Caco-2 (cell line): ENCODE results near the gene ATP7A. TPM values are rescaled to one million over a fixed set of nuclear protein-coding genes. Genes with fewer than 3 reads are reported as not detected.

Experiments used
- BruUV-seq: library from RNA; stranded (reverse); fragments of 400-500 nt; replicated peaks from 2 replicates; lab custom pipeline; 2021; lab: Mats Ljungman, UMichigan
- CTCF ChIA-PET: fragments of 300-600 bp; sonication (Branson Sonifier 250); formaldehyde crosslinking; loops from one replicate; lab custom pipeline; 2022; ENCODE audit warnings: antibody characterized with exemption; lab: Charles Lee
- POLR2A ChIA-PET: fragments of 300-600 bp; sonication (Branson Sonifier 250); formaldehyde crosslinking; loops from one replicate; lab custom pipeline; 2022; ENCODE audit warnings: antibody characterized with exemption; lab: Charles Lee
- DNase-seq, 2 experiments: peaks; one replicate each; pipeline versions ENCODE4 v3.0.0 to v3.0.0-alpha.2; 2020 to 2022
- H3K27me3 ChIP-seq: replicated peaks from 2 replicates; pipeline ENCODE4 v1.6.0; 2011; ENCODE audit warnings: low read length; ENCODE audit not compliant: control insufficient read depth, insufficient read depth
- H3K36me3 ChIP-seq: 2 replicates; pipeline ENCODE4 v1.5.1; 2011; ENCODE audit warnings: low read length; ENCODE audit not compliant: control insufficient read depth, insufficient read depth
- H3K4me1 ChIP-seq: fragments of 250-450 bp; sonication (Bioruptor Pico); 2 replicates; pipeline ENCODE4 v1.5.1; 2020; ENCODE audit warnings: mild to moderate bottlenecking
- H3K4me3 ChIP-seq: 2 replicates; pipeline ENCODE4 v1.5.1; 2011; ENCODE audit warnings: low read depth, mild to moderate bottlenecking, control low read depth, low read length
- H3K9me3 ChIP-seq: fragments of 250-450 bp; sonication (Bioruptor Pico); 2 replicates; pipeline ENCODE4 v1.5.1; 2020; ENCODE audit warnings: mild to moderate bottlenecking, moderate library complexity
- H3K27ac Mint-ChIP-seq: one replicate; pipeline ENCODE4 v1.8.0; 2022; ENCODE audit warnings: mixed read lengths; ENCODE audit not compliant: unreplicated experiment
- H3K27me3 Mint-ChIP-seq: one replicate; pipeline ENCODE4 v1.8.0; 2022; ENCODE audit warnings: mixed read lengths; ENCODE audit not compliant: insufficient read depth, unreplicated experiment
- H3K36me3 Mint-ChIP-seq: one replicate; pipeline ENCODE4 v1.8.0; 2022; ENCODE audit warnings: mild to moderate bottlenecking, mixed read lengths; ENCODE audit not compliant: insufficient read depth, unreplicated experiment
- H3K4me1 Mint-ChIP-seq: one replicate; pipeline ENCODE4 v1.8.0; 2022; ENCODE audit warnings: low read depth, mixed read lengths; ENCODE audit not compliant: unreplicated experiment
- H3K4me3 Mint-ChIP-seq: one replicate; pipeline ENCODE4 v1.8.0; 2022; ENCODE audit warnings: mild to moderate bottlenecking, moderate library complexity, mixed read lengths; ENCODE audit not compliant: unreplicated experiment
- H3K9me3 Mint-ChIP-seq: one replicate; pipeline ENCODE4 v1.8.0; 2022; ENCODE audit warnings: mixed read lengths; ENCODE audit not compliant: unreplicated experiment
- intact Hi-C: fragments of 100-400 bp; cut with micrococcal nuclease; formaldehyde crosslinking; loops from one replicate; pipeline ENCODE4 v1.10.0; 2022; ENCODE audit not compliant: unreplicated experiment
- total RNA-seq: library from RNA; stranded (reverse); gene quantifications from 2 replicates; pipeline ENCODE4 v1.2.3, GENCODE V29; 2022
- TF ChIP-seq, protein P1 (sequence below), 2 experiments: fragments of 200-600 bp in 1 of 2; IDR thresholded peaks; 1 replicate in 1 of 2; 2 replicates in 1 of 2; pipeline versions ENCODE4 v1.5.1 to v1.8.0; 2011 to 2022; ENCODE audit warnings: antibody characterized with exemption in 1 of 2, control low read depth in 1 of 2, inconsistent platforms in 1 of 2, low read depth in 1 of 2, low read length in 1 of 2, mild to moderate bottlenecking in 1 of 2, moderate library complexity in 1 of 2; ENCODE audit not compliant: insufficient read depth in 1 of 2, severe bottlenecking in 1 of 2, unreplicated experiment in 1 of 2

ATP7A gene
- total RNA-seq, 1 experiment from 2014 or later = 3.1 TPM

DNA sequence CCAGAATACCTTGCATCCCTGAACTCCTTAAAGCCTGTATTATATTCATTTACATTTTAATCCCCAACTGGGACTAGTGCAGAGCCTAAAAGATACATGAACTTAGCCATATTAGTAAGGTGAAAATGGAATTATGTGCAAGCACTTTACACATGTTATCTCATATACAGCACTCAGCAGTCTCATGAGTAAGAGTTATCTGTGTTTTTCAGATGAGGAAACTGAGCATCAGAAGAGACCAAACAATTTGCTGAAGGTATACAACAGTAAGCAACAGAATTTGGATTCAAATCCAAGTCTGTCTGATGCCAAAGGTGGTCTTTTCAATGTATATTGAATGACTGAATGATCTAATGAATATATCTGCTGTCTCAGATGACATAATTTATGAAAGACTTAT is 12.3 kb downstream of the ATP7A start:
- Mint-ChIP-seq H3K27ac (no peak overlapping the region), H3K9me3 (no peaks in the 10 kb centered on the region), H3K4me3 (no peak overlapping the region), H3K4me1 (no peaks in the 10 kb centered on the region), H3K27me3 (no peaks in the 10 kb centered on the region), H3K36me3 (no peaks in the 10 kb centered on the region)
- intact Hi-C loops = no loop called here
- H3K9me3 ChIP-seq = no peaks in the 10 kb centered on the region
- H3K4me1 ChIP-seq = no peaks in the 10 kb centered on the region
- POLR2A ChIA-PET = no interaction called here
- TF ChIP-seq, protein P1, sequence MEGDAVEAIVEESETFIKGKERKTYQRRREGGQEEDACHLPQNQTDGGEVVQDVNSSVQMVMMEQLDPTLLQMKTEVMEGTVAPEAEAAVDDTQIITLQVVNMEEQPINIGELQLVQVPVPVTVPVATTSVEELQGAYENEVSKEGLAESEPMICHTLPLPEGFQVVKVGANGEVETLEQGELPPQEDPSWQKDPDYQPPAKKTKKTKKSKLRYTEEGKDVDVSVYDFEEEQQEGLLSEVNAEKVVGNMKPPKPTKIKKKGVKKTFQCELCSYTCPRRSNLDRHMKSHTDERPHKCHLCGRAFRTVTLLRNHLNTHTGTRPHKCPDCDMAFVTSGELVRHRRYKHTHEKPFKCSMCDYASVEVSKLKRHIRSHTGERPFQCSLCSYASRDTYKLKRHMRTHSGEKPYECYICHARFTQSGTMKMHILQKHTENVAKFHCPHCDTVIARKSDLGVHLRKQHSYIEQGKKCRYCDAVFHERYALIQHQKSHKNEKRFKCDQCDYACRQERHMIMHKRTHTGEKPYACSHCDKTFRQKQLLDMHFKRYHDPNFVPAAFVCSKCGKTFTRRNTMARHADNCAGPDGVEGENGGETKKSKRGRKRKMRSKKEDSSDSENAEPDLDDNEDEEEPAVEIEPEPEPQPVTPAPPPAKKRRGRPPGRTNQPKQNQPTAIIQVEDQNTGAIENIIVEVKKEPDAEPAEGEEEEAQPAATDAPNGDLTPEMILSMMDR (IDR thresholded peaks at IDR 0.05; ENCODE audit: insufficient read depth in 1 of 2, low read depth in 1 of 2, low read length in 1 of 2, severe bottlenecking in 1 of 2, unreplicated experiment in 1 of 2) = no peak
- no TSS peak for BruUV-seq
- no peak overlapping the region for H3K4me3 ChIP-seq
- CTCF ChIA-PET = no interaction called here
- no peaks in the 10 kb centered on the region for H3K27me3 ChIP-seq
- no peaks in the 10 kb centered on the region for H3K36me3 ChIP-seq
- DNase-seq = no peak

DNA sequence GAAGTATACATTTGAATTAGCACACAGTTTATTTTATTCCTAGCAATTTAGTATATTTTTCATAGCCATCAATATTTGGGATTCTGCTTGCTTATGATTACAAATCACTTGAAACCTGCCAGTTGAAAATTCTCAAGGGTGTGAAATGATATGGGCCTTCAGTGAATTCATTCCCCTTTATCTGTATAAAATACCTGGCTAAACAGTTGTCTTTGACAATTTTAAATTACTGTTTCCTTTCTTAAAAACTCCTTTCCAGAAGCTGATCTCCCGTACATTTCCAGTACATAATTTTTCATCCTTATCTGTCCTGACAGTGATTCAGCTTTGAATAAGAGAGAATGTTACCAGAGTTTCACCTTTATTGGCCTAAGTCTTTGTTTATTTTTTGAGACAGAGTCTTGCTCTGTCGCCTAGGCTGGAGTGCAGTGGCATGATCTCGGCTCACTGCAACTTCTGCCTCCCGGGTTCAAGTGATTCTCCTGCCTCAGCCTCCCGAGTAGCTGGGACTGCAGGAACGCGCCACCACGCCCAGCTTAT is 13.9 kb downstream of the ATP7A start:
- ChIA-PET CTCF (no interaction called here), POLR2A (no interaction called here)
- H3K36me3 Mint-ChIP-seq = no peaks in the 10 kb centered on the region
- no peaks in the 10 kb centered on the region for H3K4me1 Mint-ChIP-seq
- no peaks in the 10 kb centered on the region for H3K9me3 ChIP-seq
- H3K4me3 ChIP-seq = no peak overlapping the region
- no peaks in the 10 kb centered on the region for H3K9me3 Mint-ChIP-seq
- H3K27me3 ChIP-seq = no peaks in the 10 kb centered on the region
- H3K4me1 ChIP-seq = no peaks in the 10 kb centered on the region
- no peak overlapping the region for H3K27ac Mint-ChIP-seq
- DNase-seq = no peak
- no peaks in the 10 kb centered on the region for H3K27me3 Mint-ChIP-seq
- TF ChIP-seq, protein P1 (IDR thresholded peaks at IDR 0.05; ENCODE audit: insufficient read depth in 1 of 2, low read depth in 1 of 2, low read length in 1 of 2, severe bottlenecking in 1 of 2, unreplicated experiment in 1 of 2) = no peak
- no peaks in the 10 kb centered on the region for H3K36me3 ChIP-seq
- intact Hi-C loops = no loop called here
- no peak overlapping the region for H3K4me3 Mint-ChIP-seq
- no TSS peak for BruUV-seq

DNA sequence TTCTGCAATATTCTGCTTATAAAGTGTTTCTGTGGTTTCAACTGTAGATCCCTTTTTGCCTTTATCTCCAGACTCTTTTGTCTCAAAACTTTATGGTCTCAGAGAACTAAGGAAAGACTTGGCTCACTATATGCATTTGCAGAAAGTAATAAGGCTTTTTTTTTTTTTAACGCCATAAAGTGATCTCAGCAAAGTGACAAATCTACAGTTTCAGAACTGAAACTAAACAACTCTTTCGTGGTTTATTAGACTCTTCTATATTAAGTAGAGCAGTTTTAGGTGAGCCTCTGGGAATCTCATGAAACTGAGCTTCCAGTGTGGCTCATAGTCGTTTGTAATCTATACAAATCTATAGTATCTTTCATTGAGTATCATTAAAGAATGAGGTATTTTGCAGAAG is 15.3 kb downstream of the ATP7A start:
- ChIA-PET CTCF (no interaction called here), POLR2A (no interaction called here)
- Mint-ChIP-seq H3K36me3 (no peaks in the 10 kb centered on the region), H3K4me3 (no peak overlapping the region), H3K9me3 (no peaks in the 10 kb centered on the region), H3K27me3 (no peaks in the 10 kb centered on the region), H3K27ac (no peak overlapping the region), H3K4me1 (no peaks in the 10 kb centered on the region)
- Histone ChIP-seq H3K36me3 (no peaks in the 10 kb centered on the region), H3K9me3 (no peaks in the 10 kb centered on the region), H3K4me3 (no peak overlapping the region), H3K4me1 (no peaks in the 10 kb centered on the region), H3K27me3 (no peaks in the 10 kb centered on the region)
- no peak for DNase-seq
- TF ChIP-seq, protein P1 (IDR thresholded peaks at IDR 0.05; ENCODE audit: insufficient read depth in 1 of 2, low read depth in 1 of 2, low read length in 1 of 2, severe bottlenecking in 1 of 2, unreplicated experiment in 1 of 2) = no peak
- no TSS peak for BruUV-seq
- intact Hi-C loops = no loop called here
